Liver (tissue), 9 donors: ENCODE data around the gene PRR16. TPM values are rescaled to one million over a fixed set of nuclear protein-coding genes. Genes with fewer than 3 reads are reported as not detected.

Experiments used
- DNase-seq: peaks from one replicate; pipeline ENCODE4 v3.0.0-alpha.2; 2017; ENCODE audit warnings: low spot score
- H3K27ac ChIP-seq, 2 donors: one replicate each; pipeline ENCODE4 v1.7.0; 2013; ENCODE audit warnings: inconsistent platforms in 2 of 2, low read length in 2 of 2, control low read depth in 1 of 2, low read depth in 1 of 2, mild to moderate bottlenecking in 1 of 2
- H3K27me3 ChIP-seq, 4 donors: one replicate each; pipeline versions ENCODE4 v1.6.1 to v1.7.0; 2013; ENCODE audit warnings: low read length in 3 of 4, inconsistent platforms in 1 of 4, mild to moderate bottlenecking in 1 of 4, moderate library complexity in 1 of 4; ENCODE audit not compliant: control insufficient read depth in 4 of 4, insufficient read depth in 4 of 4
- H3K36me3 ChIP-seq, 4 donors: one replicate each; pipeline versions ENCODE4 v1.6.1 to v1.7.0; 2013; ENCODE audit warnings: low read length in 3 of 4, mild to moderate bottlenecking in 3 of 4, low read depth in 1 of 4, moderate library complexity in 1 of 4; ENCODE audit not compliant: control insufficient read depth in 4 of 4, insufficient read depth in 3 of 4
- H3K4me1 ChIP-seq, 4 donors: one replicate each; pipeline versions ENCODE4 v1.6.1 to v1.7.0; 2013; ENCODE audit warnings: low read length in 3 of 4, mild to moderate bottlenecking in 3 of 4, moderate library complexity in 1 of 4; ENCODE audit not compliant: control insufficient read depth in 4 of 4, insufficient read depth in 4 of 4
- H3K4me3 ChIP-seq, 3 donors: one replicate each; pipeline versions ENCODE4 v1.6.1 to v1.7.0; 2013; ENCODE audit warnings: low read length in 3 of 3, control low read depth in 1 of 3, low read depth in 1 of 3, mild to moderate bottlenecking in 1 of 3
- H3K9ac ChIP-seq, 2 donors: one replicate each; pipeline ENCODE4 v1.7.0; 2013; ENCODE audit warnings: low read length in 2 of 2, mild to moderate bottlenecking in 2 of 2, moderate library complexity in 2 of 2, control low read depth in 1 of 2, low read depth in 1 of 2
- H3K9me3 ChIP-seq, 4 donors: one replicate each; pipeline versions ENCODE4 v1.6.1 to v1.7.0; 2013; ENCODE audit warnings: low read length in 3 of 4; ENCODE audit not compliant: control insufficient read depth in 4 of 4
- ATF3 ChIP-seq: IDR thresholded peaks from 2 replicates; pipeline ENCODE4 v1.6.1; 2016; ENCODE audit warnings: antibody characterized with exemption
- CTCF ChIP-seq: fragments of 150-350 bp; IDR thresholded peaks from 2 replicates; pipeline ENCODE4 v1.5.1; 2017; ENCODE audit warnings: improper control_type of control experiment, low read depth, low read length; ENCODE audit not compliant: missing input control
- EGR1 ChIP-seq, 2 donors: IDR thresholded peaks; 2 replicates each; pipeline ENCODE4 v1.6.1; 2016 to 2018; ENCODE audit warnings: antibody characterized with exemption in 2 of 2, low read depth in 2 of 2
- FOXA1 ChIP-seq: IDR thresholded peaks from 2 replicates; pipeline ENCODE4 v1.6.1; 2016; ENCODE audit warnings: antibody characterized with exemption
- FOXA2 ChIP-seq: IDR thresholded peaks from 2 replicates; pipeline ENCODE4 v1.6.1; 2016; ENCODE audit warnings: antibody characterized with exemption
- GABPA ChIP-seq, 2 donors: IDR thresholded peaks in 1 of 2; conservative IDR thresholded peaks in 1 of 2; 2 replicates each; pipeline ENCODE4 v1.6.1; 2016; ENCODE audit warnings: antibody characterized with exemption in 2 of 2, mild to moderate bottlenecking in 1 of 2, moderate library complexity in 1 of 2
- HNF4A ChIP-seq, 2 donors: conservative IDR thresholded peaks; 2 replicates each; pipeline ENCODE4 v1.6.1; 2016; ENCODE audit warnings: antibody characterized with exemption in 2 of 2, mild to moderate bottlenecking in 2 of 2
- HNF4G ChIP-seq: IDR thresholded peaks from 2 replicates; pipeline ENCODE4 v1.6.1; 2016; ENCODE audit warnings: antibody characterized with exemption
- JUND ChIP-seq, 2 donors: IDR thresholded peaks; 2 replicates each; pipeline ENCODE4 v1.6.1; 2016; ENCODE audit warnings: antibody characterized with exemption in 2 of 2
- NR2F2 ChIP-seq: IDR thresholded peaks from 2 replicates; pipeline ENCODE4 v1.6.1; 2016; ENCODE audit warnings: antibody characterized with exemption
- RAD21 ChIP-seq, 2 donors: IDR thresholded peaks; 2 replicates each; pipeline ENCODE4 v1.6.1; 2016; ENCODE audit warnings: antibody characterized with exemption in 2 of 2, mild to moderate bottlenecking in 2 of 2
- REST ChIP-seq: IDR thresholded peaks from 2 replicates; pipeline ENCODE4 v1.6.1; 2016; ENCODE audit warnings: antibody characterized with exemption, mild to moderate bottlenecking
- RXRA ChIP-seq, 2 donors: IDR thresholded peaks; 2 replicates each; pipeline ENCODE4 v1.6.1; 2017 to 2018; ENCODE audit warnings: antibody characterized with exemption in 2 of 2, mild to moderate bottlenecking in 1 of 2
- SP1 ChIP-seq: IDR thresholded peaks from 2 replicates; pipeline ENCODE4 v1.6.1; 2018; ENCODE audit warnings: antibody characterized with exemption, mild to moderate bottlenecking
- TAF1 ChIP-seq: conservative IDR thresholded peaks from 2 replicates; pipeline ENCODE4 v1.6.1; 2016; ENCODE audit warnings: antibody characterized with exemption, mild to moderate bottlenecking
- YY1 ChIP-seq: IDR thresholded peaks from 2 replicates; pipeline ENCODE4 v1.6.1; 2016; ENCODE audit warnings: antibody characterized with exemption, mild to moderate bottlenecking
- WGBS: extraction: QIAGEN DNeasy Blood & Tissue Kit; methylation state at CpG from one replicate; pipeline ENCODE4 v1.1.7; 2013; 5-methylcytosine and 5-hydroxymethylcytosine counted together
- polyA plus RNA-seq, 2 donors: library from polyadenylated mRNA; stranded (reverse) in 1 of 2; unstranded in 1 of 2; fragments of 200-250 nt in 1 of 2; fragments of >200 nt in 1 of 2; fragmentation: Nextera tagmentation in 1 of 2; extraction: Ambion mirVana in 1 of 2; gene quantifications; one replicate each; pipeline versions ENCODE4 v1.2.1 to v1.2.3, GENCODE V29; 2013 to 2015
- total RNA-seq, 2 donors: library from RNA; depleted of rRNA; stranded (reverse); fragments of >200 nt; gene quantifications; one replicate each; pipeline ENCODE4 v1.2.3, GENCODE V29; 2014
- TF ChIP-seq, protein P1 (sequence below): IDR thresholded peaks from 2 replicates; pipeline ENCODE4 v1.6.1; 2016; ENCODE audit warnings: antibody characterized with exemption
- TF ChIP-seq, protein P2 (sequence below): IDR thresholded peaks from 2 replicates; pipeline ENCODE4 v1.6.1; 2016; ENCODE audit warnings: antibody characterized with exemption
- donor health status: healthy.
- donor health status: healthy.
- donor health status: healthy.
- donor health status: healthy.
- donor health status: healthy.

PRR16 gene
- total and polyA plus RNA-seq, 4 donors = 0.14 to 0.42 (median 0.21) TPM

DNA sequence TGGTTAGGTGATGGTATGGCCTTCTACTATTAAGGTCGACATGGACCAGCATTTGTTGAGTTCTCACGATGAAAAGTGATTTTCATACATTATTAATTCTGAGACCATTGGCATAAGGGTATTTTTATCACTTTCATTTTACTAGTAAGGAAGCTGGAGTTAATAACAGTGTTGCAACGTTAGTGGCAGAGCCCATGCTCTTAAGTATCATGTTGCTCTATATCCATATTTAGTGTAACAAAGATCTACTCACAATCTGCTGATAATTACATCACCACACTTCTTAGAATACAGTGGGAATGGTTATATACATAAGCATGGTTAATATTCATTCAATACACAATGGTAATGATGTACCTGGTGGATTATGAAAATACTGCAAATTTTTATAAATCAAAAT is 81.9 kb downstream of the PRR16 start:
- DNase-seq = no peak
- Histone ChIP-seq H3K27me3 (peaks cover 0 to 2% (median 0%) of the 10 kb centered on the region in 4 donors), H3K4me3 (no peak overlapping the region), H3K9me3 (no peaks in the 10 kb centered on the region), H3K27ac (no peak overlapping the region), H3K9ac (no peak overlapping the region), H3K4me1 (no peaks in the 10 kb centered on the region), H3K36me3 (no peaks in the 10 kb centered on the region)
- 59% methylated on average over 3 of the region's 3 CpGs for WGBS
- TF ChIP-seq GABPA (IDR thresholded peaks at IDR 0.05 in 1 of 2, conservative IDR thresholded peaks at IDR 0.05 in 1 of 2) (no peak), FOXA1 (no peak), TAF1 (no peak), REST (no peak), SP1 (no peak), CTCF (no peak), HNF4G (no peak), HNF4A (conservative IDR thresholded peaks at IDR 0.05) (no peak), EGR1 (IDR thresholded peaks at IDR 0.05; ENCODE audit: low read depth in 2 of 2) (no peak), FOXA2 (no peak), RXRA (IDR thresholded peaks at IDR 0.05) (no peak), YY1 (no peak), RAD21 (IDR thresholded peaks at IDR 0.05) (no peak), JUND (IDR thresholded peaks at IDR 0.05) (no peak), NR2F2 (no peak), ATF3 (no peak)
- TF ChIP-seq, protein P1, sequence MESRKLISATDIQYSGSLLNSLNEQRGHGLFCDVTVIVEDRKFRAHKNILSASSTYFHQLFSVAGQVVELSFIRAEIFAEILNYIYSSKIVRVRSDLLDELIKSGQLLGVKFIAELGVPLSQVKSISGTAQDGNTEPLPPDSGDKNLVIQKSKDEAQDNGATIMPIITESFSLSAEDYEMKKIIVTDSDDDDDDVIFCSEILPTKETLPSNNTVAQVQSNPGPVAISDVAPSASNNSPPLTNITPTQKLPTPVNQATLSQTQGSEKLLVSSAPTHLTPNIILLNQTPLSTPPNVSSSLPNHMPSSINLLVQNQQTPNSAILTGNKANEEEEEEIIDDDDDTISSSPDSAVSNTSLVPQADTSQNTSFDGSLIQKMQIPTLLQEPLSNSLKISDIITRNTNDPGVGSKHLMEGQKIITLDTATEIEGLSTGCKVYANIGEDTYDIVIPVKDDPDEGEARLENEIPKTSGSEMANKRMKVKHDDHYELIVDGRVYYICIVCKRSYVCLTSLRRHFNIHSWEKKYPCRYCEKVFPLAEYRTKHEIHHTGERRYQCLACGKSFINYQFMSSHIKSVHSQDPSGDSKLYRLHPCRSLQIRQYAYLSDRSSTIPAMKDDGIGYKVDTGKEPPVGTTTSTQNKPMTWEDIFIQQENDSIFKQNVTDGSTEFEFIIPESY = no peak
- TF ChIP-seq, protein P2, sequence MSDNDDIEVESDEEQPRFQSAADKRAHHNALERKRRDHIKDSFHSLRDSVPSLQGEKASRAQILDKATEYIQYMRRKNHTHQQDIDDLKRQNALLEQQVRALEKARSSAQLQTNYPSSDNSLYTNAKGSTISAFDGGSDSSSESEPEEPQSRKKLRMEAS = no peak
